HepG2 (cell line): ENCODE data around the gene TXNDC9. TPM values are rescaled to one million over a fixed set of nuclear protein-coding genes. Genes with fewer than 3 reads are reported as not detected.

Source experiments
- ATF7 ChIP-seq, 2 experiments: fragments of 450-650 bp in 1 of 2; sonication (generic) in 1 of 2; formaldehyde crosslinking in 1 of 2; IDR thresholded peaks; 2 replicates each; pipeline versions ENCODE4 v1.4.0 to v1.6.1; 2016 to 2020; ENCODE audit warnings: antibody characterized with exemption in 1 of 2, mild to moderate bottlenecking in 1 of 2, missing genetic modification reagents in 1 of 2
- CENPT ChIP-seq: sonication (generic); formaldehyde crosslinking; IDR thresholded peaks from 2 replicates; pipeline ENCODE4 v1.8.0; 2022; ENCODE audit warnings: low read depth, mild to moderate bottlenecking, moderate library complexity, missing genetic modification reagents
- FOXA3 ChIP-seq: IDR thresholded peaks from 2 replicates; pipeline ENCODE4 v1.6.1; 2016; ENCODE audit warnings: missing genetic modification reagents, missing compliant biosample characterization
- HNF4G ChIP-seq, 2 experiments: sonication (generic) in 1 of 2; formaldehyde crosslinking in 1 of 2; IDR thresholded peaks; 2 replicates each; pipeline versions ENCODE4 v1.4.0 to v1.6.1; 2011 to 2020; ENCODE audit warnings: borderline replicate concordance in 2 of 2, low read depth in 2 of 2, mild to moderate bottlenecking in 2 of 2, low read length in 1 of 2, missing genetic modification reagents in 1 of 2, moderate library complexity in 1 of 2
- RBAK ChIP-seq: sonication (generic); formaldehyde crosslinking; IDR thresholded peaks from 2 replicates; pipeline ENCODE4 v1.5.1; 2020; ENCODE audit warnings: mild to moderate bottlenecking, missing genetic modification reagents
- SKIL ChIP-seq: sonication (generic); formaldehyde crosslinking; IDR thresholded peaks from 2 replicates; pipeline ENCODE4 v1.8.0; 2022; ENCODE audit warnings: missing genetic modification reagents, mild to moderate bottlenecking, moderate library complexity, borderline replicate concordance
- ZC3H4 ChIP-seq: sonication (generic); formaldehyde crosslinking; IDR thresholded peaks from 2 replicates; pipeline ENCODE4 v1.4.0; 2020; ENCODE audit warnings: missing genetic modification reagents, borderline replicate concordance
- ZFP91 ChIP-seq: sonication (generic); formaldehyde crosslinking; IDR thresholded peaks from 2 replicates; pipeline ENCODE4 v1.9.0; 2022; ENCODE audit warnings: missing genetic modification reagents, mild to moderate bottlenecking, borderline replicate concordance
- ZNF124 ChIP-seq: sonication (generic); formaldehyde crosslinking; IDR thresholded peaks from 2 replicates; pipeline ENCODE4 v1.4.0; 2020; ENCODE audit warnings: missing genetic modification reagents
- ZNF546 ChIP-seq: sonication (generic); formaldehyde crosslinking; conservative IDR thresholded peaks from 2 replicates; pipeline ENCODE4 v1.8.1; 2023; ENCODE audit warnings: mild to moderate bottlenecking, missing genetic modification reagents
- polyA plus RNA-seq, 8 experiments: library from polyadenylated mRNA; depleted of rRNA in 3 of 8; stranded (reverse) in 7 of 8; unstranded in 1 of 8; fragments of >200 nt; fragmentation: Illumina TruSeq in 4 of 8; extraction: Trizol in 4 of 8; gene quantifications; 2 replicates each; pipeline versions ENCODE4 v1.2.1 to v1.2.3, GENCODE V29; 2011 to 2016; ENCODE audit warnings: low read depth in 4 of 8, missing spikeins in 1 of 8, mixed read lengths in 1 of 8; ENCODE audit not compliant: insufficient read depth in 1 of 8
- total RNA-seq, 5 experiments: library from RNA; depleted of rRNA; stranded (reverse); fragments of >200 nt; fragmentation: Illumina TruSeq; extraction: Trizol; gene quantifications; 2 replicates each; pipeline ENCODE4 v1.2.3, GENCODE V29; 2016; ENCODE audit warnings: low read depth in 1 of 5
- TF ChIP-seq, protein P1 (sequence below): IDR thresholded peaks from 2 replicates; pipeline ENCODE4 v1.6.1; 2016; ENCODE audit warnings: control low read depth
- TF ChIP-seq, protein P2 (sequence below): sonication (generic); formaldehyde crosslinking; IDR thresholded peaks from 2 replicates; pipeline ENCODE4 v1.9.0; 2021; ENCODE audit warnings: mild to moderate bottlenecking, missing genetic modification reagents
- TF ChIP-seq, protein P3 (sequence below): sonication (generic); formaldehyde crosslinking; IDR thresholded peaks from 2 replicates; pipeline ENCODE4 v1.8.1; 2023; ENCODE audit warnings: missing genetic modification reagents, inconsistent platforms, borderline replicate concordance

The TXNDC9 gene
- total and polyA plus RNA-seq, 2 of the 13 experiments (the other 11 are each of a cell fraction or from before 2014, with no cell fraction given) = 35.2 to 94.6 TPM

DNA sequence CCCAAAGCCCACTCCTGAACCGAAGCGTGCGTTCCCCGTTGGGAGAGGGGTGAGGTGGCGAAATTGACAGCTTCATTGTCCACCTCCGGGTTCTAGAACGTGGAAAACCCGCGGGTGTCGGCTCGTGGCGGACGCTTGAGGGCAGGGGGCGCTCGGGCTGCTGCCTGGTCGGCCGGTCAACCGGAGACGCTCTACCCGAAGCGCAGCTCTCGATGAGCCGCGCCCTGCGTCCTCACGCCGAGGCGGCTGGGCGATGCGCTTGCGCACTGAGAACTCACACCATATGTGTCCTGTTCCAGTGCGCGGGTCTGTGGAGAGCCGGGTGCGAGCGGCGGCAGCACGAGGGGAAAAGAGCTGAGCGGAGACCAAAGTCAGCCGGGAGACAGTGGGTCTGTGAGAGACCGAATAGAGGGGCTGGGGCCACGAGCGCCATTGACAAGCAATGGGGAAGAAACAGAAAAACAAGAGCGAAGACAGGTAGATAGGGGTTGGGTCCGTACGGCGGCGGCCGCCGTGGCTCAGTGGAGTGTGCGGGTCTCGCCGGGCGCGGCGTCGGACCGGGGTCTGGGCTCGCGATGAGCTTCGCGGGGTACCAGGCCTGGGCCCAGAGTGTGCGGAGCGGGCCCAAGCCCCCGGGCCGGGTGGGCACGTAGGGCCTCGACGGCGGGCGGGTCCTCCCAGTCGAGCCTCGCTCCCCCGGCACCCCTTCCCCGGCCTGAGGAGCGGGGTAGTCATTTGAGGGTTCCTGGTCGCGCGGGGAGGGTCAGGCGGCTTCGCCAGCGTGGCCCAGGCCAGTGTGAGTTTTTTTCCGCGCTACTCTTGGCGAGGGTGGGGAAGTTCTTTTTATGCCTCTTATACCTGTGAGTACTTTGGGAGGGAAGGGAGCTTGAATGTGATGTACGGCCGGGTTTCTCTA, 1.2 kb upstream of the TXNDC9 start, which contains the start of gene EIF5B (continued):
- TF ChIP-seq, protein P1, sequence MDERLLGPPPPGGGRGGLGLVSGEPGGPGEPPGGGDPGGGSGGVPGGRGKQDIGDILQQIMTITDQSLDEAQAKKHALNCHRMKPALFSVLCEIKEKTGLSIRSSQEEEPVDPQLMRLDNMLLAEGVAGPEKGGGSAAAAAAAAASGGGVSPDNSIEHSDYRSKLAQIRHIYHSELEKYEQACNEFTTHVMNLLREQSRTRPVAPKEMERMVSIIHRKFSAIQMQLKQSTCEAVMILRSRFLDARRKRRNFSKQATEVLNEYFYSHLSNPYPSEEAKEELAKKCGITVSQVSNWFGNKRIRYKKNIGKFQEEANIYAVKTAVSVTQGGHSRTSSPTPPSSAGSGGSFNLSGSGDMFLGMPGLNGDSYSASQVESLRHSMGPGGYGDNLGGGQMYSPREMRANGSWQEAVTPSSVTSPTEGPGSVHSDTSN (CRISPR knock-in tag) = no peak
- peak; percentile 71; the same call in 1 of the 2 replicates for TF ChIP-seq SKIL (CRISPR knock-in tag)
- no peak; the same call in 1 of the 2 replicates for TF ChIP-seq ZNF546 (CRISPR knock-in tag)
- TF ChIP-seq FOXA3 (CRISPR knock-in tag) = peak; percentile 59; the same call in 1 of the 2 replicates
- TF ChIP-seq RBAK (CRISPR knock-in tag) = peak; percentile 68; the same call in 1 of the 2 replicates
- TF ChIP-seq ZNF124 (CRISPR knock-in tag) = peak; percentile 85
- TF ChIP-seq, protein P2, sequence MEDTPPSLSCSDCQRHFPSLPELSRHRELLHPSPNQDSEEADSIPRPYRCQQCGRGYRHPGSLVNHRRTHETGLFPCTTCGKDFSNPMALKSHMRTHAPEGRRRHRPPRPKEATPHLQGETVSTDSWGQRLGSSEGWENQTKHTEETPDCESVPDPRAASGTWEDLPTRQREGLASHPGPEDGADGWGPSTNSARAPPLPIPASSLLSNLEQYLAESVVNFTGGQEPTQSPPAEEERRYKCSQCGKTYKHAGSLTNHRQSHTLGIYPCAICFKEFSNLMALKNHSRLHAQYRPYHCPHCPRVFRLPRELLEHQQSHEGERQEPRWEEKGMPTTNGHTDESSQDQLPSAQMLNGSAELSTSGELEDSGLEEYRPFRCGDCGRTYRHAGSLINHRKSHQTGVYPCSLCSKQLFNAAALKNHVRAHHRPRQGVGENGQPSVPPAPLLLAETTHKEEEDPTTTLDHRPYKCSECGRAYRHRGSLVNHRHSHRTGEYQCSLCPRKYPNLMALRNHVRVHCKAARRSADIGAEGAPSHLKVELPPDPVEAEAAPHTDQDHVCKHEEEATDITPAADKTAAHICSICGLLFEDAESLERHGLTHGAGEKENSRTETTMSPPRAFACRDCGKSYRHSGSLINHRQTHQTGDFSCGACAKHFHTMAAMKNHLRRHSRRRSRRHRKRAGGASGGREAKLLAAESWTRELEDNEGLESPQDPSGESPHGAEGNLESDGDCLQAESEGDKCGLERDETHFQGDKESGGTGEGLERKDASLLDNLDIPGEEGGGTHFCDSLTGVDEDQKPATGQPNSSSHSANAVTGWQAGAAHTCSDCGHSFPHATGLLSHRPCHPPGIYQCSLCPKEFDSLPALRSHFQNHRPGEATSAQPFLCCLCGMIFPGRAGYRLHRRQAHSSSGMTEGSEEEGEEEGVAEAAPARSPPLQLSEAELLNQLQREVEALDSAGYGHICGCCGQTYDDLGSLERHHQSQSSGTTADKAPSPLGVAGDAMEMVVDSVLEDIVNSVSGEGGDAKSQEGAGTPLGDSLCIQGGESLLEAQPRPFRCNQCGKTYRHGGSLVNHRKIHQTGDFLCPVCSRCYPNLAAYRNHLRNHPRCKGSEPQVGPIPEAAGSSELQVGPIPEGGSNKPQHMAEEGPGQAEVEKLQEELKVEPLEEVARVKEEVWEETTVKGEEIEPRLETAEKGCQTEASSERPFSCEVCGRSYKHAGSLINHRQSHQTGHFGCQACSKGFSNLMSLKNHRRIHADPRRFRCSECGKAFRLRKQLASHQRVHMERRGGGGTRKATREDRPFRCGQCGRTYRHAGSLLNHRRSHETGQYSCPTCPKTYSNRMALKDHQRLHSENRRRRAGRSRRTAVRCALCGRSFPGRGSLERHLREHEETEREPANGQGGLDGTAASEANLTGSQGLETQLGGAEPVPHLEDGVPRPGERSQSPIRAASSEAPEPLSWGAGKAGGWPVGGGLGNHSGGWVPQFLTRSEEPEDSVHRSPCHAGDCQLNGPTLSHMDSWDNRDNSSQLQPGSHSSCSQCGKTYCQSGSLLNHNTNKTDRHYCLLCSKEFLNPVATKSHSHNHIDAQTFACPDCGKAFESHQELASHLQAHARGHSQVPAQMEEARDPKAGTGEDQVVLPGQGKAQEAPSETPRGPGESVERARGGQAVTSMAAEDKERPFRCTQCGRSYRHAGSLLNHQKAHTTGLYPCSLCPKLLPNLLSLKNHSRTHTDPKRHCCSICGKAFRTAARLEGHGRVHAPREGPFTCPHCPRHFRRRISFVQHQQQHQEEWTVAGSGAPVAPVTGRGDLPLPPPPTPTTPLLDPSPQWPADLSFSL (CRISPR knock-in tag) = no peak
- TF ChIP-seq ATF7 (IDR thresholded peaks at IDR 0.05) = no peak
- TF ChIP-seq ATF7 (CRISPR knock-in tag; IDR thresholded peaks at IDR 0.05) = peak; percentile 45; the same call in 1 of the 2 replicates
- peak; percentile 91 for TF ChIP-seq ZFP91 (CRISPR knock-in tag)
- TF ChIP-seq HNF4G (IDR thresholded peaks at IDR 0.05; ENCODE audit: borderline replicate concordance, low read depth, low read length) = no peak
- TF ChIP-seq HNF4G (CRISPR knock-in tag; IDR thresholded peaks at IDR 0.05; ENCODE audit: borderline replicate concordance, low read depth) = peak; percentile 80; the same call in 1 of the 2 replicates
- no peak for TF ChIP-seq ZC3H4 (CRISPR knock-in tag)
- no peak; the same call in 1 of the 2 replicates for TF ChIP-seq CENPT
- TF ChIP-seq, protein P3, sequence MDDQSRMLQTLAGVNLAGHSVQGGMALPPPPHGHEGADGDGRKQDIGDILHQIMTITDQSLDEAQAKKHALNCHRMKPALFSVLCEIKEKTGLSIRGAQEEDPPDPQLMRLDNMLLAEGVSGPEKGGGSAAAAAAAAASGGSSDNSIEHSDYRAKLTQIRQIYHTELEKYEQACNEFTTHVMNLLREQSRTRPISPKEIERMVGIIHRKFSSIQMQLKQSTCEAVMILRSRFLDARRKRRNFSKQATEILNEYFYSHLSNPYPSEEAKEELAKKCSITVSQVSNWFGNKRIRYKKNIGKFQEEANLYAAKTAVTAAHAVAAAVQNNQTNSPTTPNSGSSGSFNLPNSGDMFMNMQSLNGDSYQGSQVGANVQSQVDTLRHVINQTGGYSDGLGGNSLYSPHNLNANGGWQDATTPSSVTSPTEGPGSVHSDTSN (CRISPR knock-in tag) = 0 out of 2 replicates have a peak, but pooled peaks have one; percentile 47
